ENCODE data around the gene TCEAL3. TPM values are rescaled to one million over a fixed set of nuclear protein-coding genes. Genes with fewer than 3 reads are reported as not detected.

The TCEAL3 gene
- total and polyA plus RNA-seq, 2 experiments from 2014 or later, result 28.7 to 91.7 TPM

GRCh38 chrX:103615781-103616371, 8.1 kb downstream of the TCEAL3 start:
- Histone ChIP-seq H3K79me2 (peaks cover 63% of the 10 kb centered on the region), H3K4me3 (no peak overlapping the region), H3K9me2 (replicated peaks; ENCODE audit: insufficient read depth) (no peaks in the 10 kb centered on the region), H4K20me1 (ENCODE audit: insufficient read depth, poor library complexity, severe bottlenecking) (no peaks in the 10 kb centered on the region), H3K4me1 (ENCODE audit: insufficient read depth) (no peaks in the 10 kb centered on the region), H3K27ac (no peak overlapping the region), H3K36me3 (replicated peaks; ENCODE audit: insufficient read depth, low read depth) (peaks cover 2% of the 10 kb centered on the region), H2AFZ (no peak overlapping the region), H3K27me3 (no peaks in the 10 kb centered on the region), H3K9me3 (ENCODE audit: low read depth) (no peaks in the 10 kb centered on the region), H3K4me2 (no peak overlapping the region)
- TF ChIP-seq EZH2 (IDR thresholded peaks at IDR 0.05; ENCODE audit: borderline replicate concordance) (no peak), EZH2phosphoT487 (IDR thresholded peaks at IDR 0.05; ENCODE audit: low read depth, severe bottlenecking, unreplicated experiment) (no peak), CTCF (IDR thresholded peaks at IDR 0.05; ENCODE audit: poor library complexity) (no peak)
- DNase-seq (ENCODE audit: low spot score), result no peak

GRCh38 chrX:103616676-103617186, 9.0 kb downstream of the TCEAL3 start:
- no peaks in the 10 kb centered on the region for H3K27me3 ChIP-seq
- TF ChIP-seq EZH2 (IDR thresholded peaks at IDR 0.05; ENCODE audit: borderline replicate concordance) (no peak), CTCF (IDR thresholded peaks at IDR 0.05; ENCODE audit: poor library complexity) (no peak), EZH2phosphoT487 (IDR thresholded peaks at IDR 0.05; ENCODE audit: low read depth, severe bottlenecking, unreplicated experiment) (no peak)
- H3K36me3 ChIP-seq (replicated peaks; ENCODE audit: insufficient read depth, low read depth), result peaks cover 5% of the 10 kb centered on the region
- DNase-seq (ENCODE audit: low spot score), result no peak
- H3K4me1 ChIP-seq (ENCODE audit: insufficient read depth), result no peaks in the 10 kb centered on the region
- H3K79me2 ChIP-seq, result peaks cover 64% of the 10 kb centered on the region
- no peak overlapping the region for H3K4me3 ChIP-seq
- WGBS (ENCODE audit: low lambda C conversion rate, missing lambda C conversion rate), result 21% methylated on average over 1 of the region's 1 CpG
- H2AFZ ChIP-seq, result no peak overlapping the region
- no peaks in the 10 kb centered on the region for H3K9me3 ChIP-seq (ENCODE audit: low read depth)
- no peak overlapping the region for H3K4me2 ChIP-seq
- H3K27ac ChIP-seq, result no peak overlapping the region
- H3K9me2 ChIP-seq (replicated peaks; ENCODE audit: insufficient read depth), result no peaks in the 10 kb centered on the region
- H4K20me1 ChIP-seq (ENCODE audit: insufficient read depth, poor library complexity, severe bottlenecking), result no peaks in the 10 kb centered on the region

GRCh38 chrX:103624111-103624510, 16.3 kb downstream of the TCEAL3 start:
- 88% methylated on average over 4 of the region's 4 CpGs for whole genome bisulfite sequencing (ENCODE audit: low lambda C conversion rate, missing lambda C conversion rate)
- no peak overlapping the region for H3K4me3 ChIP-seq
- peaks cover 74% of the 10 kb centered on the region for H3K79me2 ChIP-seq
- H4K20me1 ChIP-seq (ENCODE audit: insufficient read depth, poor library complexity, severe bottlenecking), result no peaks in the 10 kb centered on the region
- no peak for DNase-seq (ENCODE audit: low spot score)
- TF ChIP-seq EZH2phosphoT487 (IDR thresholded peaks at IDR 0.05; ENCODE audit: low read depth, severe bottlenecking, unreplicated experiment), result no peak
- no peak for TF ChIP-seq EZH2 (IDR thresholded peaks at IDR 0.05; ENCODE audit: borderline replicate concordance)
- TF ChIP-seq CTCF (IDR thresholded peaks at IDR 0.05; ENCODE audit: poor library complexity), result no peak
- no peaks in the 10 kb centered on the region for H3K27me3 ChIP-seq
- H3K9me3 ChIP-seq (ENCODE audit: low read depth), result no peaks in the 10 kb centered on the region
- H3K9me2 ChIP-seq (replicated peaks; ENCODE audit: insufficient read depth), result no peaks in the 10 kb centered on the region
- H2AFZ ChIP-seq, result no peak overlapping the region
- H3K4me1 ChIP-seq (ENCODE audit: insufficient read depth), result peaks cover 16% of the 10 kb centered on the region
- H3K27ac ChIP-seq, result peak overlapping the region; percentile 46
- H3K36me3 ChIP-seq (replicated peaks; ENCODE audit: insufficient read depth, low read depth), result peaks cover 5% of the 10 kb centered on the region
- H3K4me2 ChIP-seq, result no peak overlapping the region

All from hepatocyte (in vitro differentiated cells).